Endothelial cell of umbilical vein (primary cell): ENCODE measurements around the gene WNT11. TPM values are rescaled to one million over a fixed set of nuclear protein-coding genes. Genes with fewer than 3 reads are reported as not detected.

Experiments
- BruUV-seq: library from RNA; stranded (reverse); fragments of 400-500 nt; replicated peaks from 2 replicates; lab custom pipeline; 2021; lab: Mats Ljungman, UMichigan
- CTCF ChIA-PET: fragments of 300-600, 350-600 bp; sonication (Branson Sonifier 250); formaldehyde crosslinking; loops from one replicate; lab custom pipeline; 2021; ENCODE audit warnings: antibody characterized with exemption, inconsistent platforms; lab: Charles Lee
- POLR2A ChIA-PET: fragments of 300-600, 350-600 bp; sonication (Branson Sonifier 250); formaldehyde crosslinking; loops from one replicate; lab custom pipeline; 2021; ENCODE audit warnings: antibody characterized with exemption, inconsistent platforms; lab: Charles Lee
- DNase-seq: peaks from one replicate; pipeline ENCODE4 v3.0.0-alpha.2; 2011; ENCODE audit warnings: low read depth, low spot score
- FAIRE-seq: peaks from 2 replicates; lab custom pipeline; 2011; peaks lifted over from hg19 to GRCh38; lab: Jason Lieb, UNC
- H2AFZ ChIP-seq: 2 replicates; pipeline ENCODE4 v1.6.0; 2012; ENCODE audit warnings: low read depth, low read length, control low read depth, inconsistent platforms
- H3K27ac ChIP-seq: 2 replicates; pipeline ENCODE4 v1.5.1; 2011; ENCODE audit warnings: low read depth, mild to moderate bottlenecking, control low read depth, low read length, moderate library complexity; ENCODE audit not compliant: insufficient read depth
- H3K27me3 ChIP-seq, 2 experiments: 2 replicates each; pipeline versions ENCODE4 v1.6.0 to v1.6.1; 2011; ENCODE audit warnings: low read length in 2 of 2, mixed read lengths in 1 of 2; ENCODE audit not compliant: control insufficient read depth in 2 of 2, insufficient read depth in 2 of 2
- H3K36me3 ChIP-seq, 2 experiments: 2 replicates in 1 of 2; 3 replicates in 1 of 2; pipeline ENCODE4 v1.5.1; 2011; ENCODE audit warnings: low read length in 2 of 2, mild to moderate bottlenecking in 1 of 2, moderate library complexity in 1 of 2; ENCODE audit not compliant: control insufficient read depth in 2 of 2, insufficient read depth in 2 of 2; ENCODE audit errors: extremely low read depth in 1 of 2
- H3K4me1 ChIP-seq: 3 replicates; pipeline ENCODE4 v1.5.1; 2011; ENCODE audit warnings: mild to moderate bottlenecking, low read length; ENCODE audit not compliant: control insufficient read depth, insufficient read depth; ENCODE audit errors: extremely low read depth
- H3K4me2 ChIP-seq: 2 replicates; pipeline ENCODE4 v1.6.1; 2011; ENCODE audit warnings: low read length, control low read depth, mixed read lengths; ENCODE audit not compliant: insufficient read depth
- H3K4me3 ChIP-seq, 3 experiments: fragments of 200-600 bp in 1 of 3; sonication (generic), shearing (Covaris generic) in 1 of 3; replicated peaks in 1 of 3; 2 replicates each; pipeline ENCODE4 v1.5.1; 2011 to 2016; ENCODE audit warnings: control low read depth in 3 of 3, low read length in 3 of 3, mild to moderate bottlenecking in 2 of 3, inconsistent platforms in 1 of 3, low read depth in 1 of 3, moderate library complexity in 1 of 3; ENCODE audit not compliant: insufficient read depth in 1 of 3
- H3K79me2 ChIP-seq: 2 replicates; pipeline ENCODE4 v1.6.0; 2012; ENCODE audit warnings: low read length, inconsistent platforms; ENCODE audit not compliant: control insufficient read depth, insufficient read depth
- H3K9ac ChIP-seq: replicated peaks from 2 replicates; pipeline ENCODE3; 2011; ENCODE audit warnings: low read length, control low read depth; ENCODE audit not compliant: insufficient read depth; ENCODE audit errors: extremely low read depth
- H3K9me1 ChIP-seq: replicated peaks from 3 replicates; pipeline ENCODE4 v1.6.0; 2011; ENCODE audit warnings: mild to moderate bottlenecking, low read length; ENCODE audit not compliant: control insufficient read depth, insufficient read depth; ENCODE audit errors: extremely low read depth
- H3K9me3 ChIP-seq: replicated peaks from 2 replicates; pipeline ENCODE4 v1.5.1; 2012; ENCODE audit warnings: low read length, inconsistent platforms; ENCODE audit not compliant: control insufficient read depth, insufficient read depth
- H4K20me1 ChIP-seq: replicated peaks from 2 replicates; pipeline ENCODE3; 2011; ENCODE audit warnings: mild to moderate bottlenecking, low read length; ENCODE audit not compliant: control insufficient read depth, insufficient read depth; ENCODE audit errors: extremely low read depth
- CTCF ChIP-seq, 2 donors: IDR thresholded peaks; 1 replicate in 1 of 2; 2 replicates in 1 of 2; pipeline ENCODE4 v1.5.1; 2011; ENCODE audit warnings: low read length in 2 of 2, mild to moderate bottlenecking in 2 of 2, moderate library complexity in 2 of 2, control low read depth in 1 of 2, inconsistent platforms in 1 of 2, low read depth in 1 of 2; ENCODE audit not compliant: insufficient read depth in 1 of 2; ENCODE audit errors: extremely low read depth in 1 of 2
- EZH2 ChIP-seq: IDR thresholded peaks from 2 replicates; pipeline ENCODE4 v1.6.1; 2012; ENCODE audit warnings: borderline replicate concordance, low read depth, mild to moderate bottlenecking, moderate library complexity, low read length, inconsistent platforms; ENCODE audit not compliant: severe bottlenecking
- FOS ChIP-seq: IDR thresholded peaks from 2 replicates; pipeline ENCODE4 v1.6.1; 2011; ENCODE audit warnings: mild to moderate bottlenecking, low read length, moderate library complexity, borderline replicate concordance; ENCODE audit not compliant: insufficient read depth
- GATA2 ChIP-seq: IDR thresholded peaks from 2 replicates; pipeline ENCODE4 v1.7.0; 2011; ENCODE audit warnings: low read depth, mild to moderate bottlenecking, moderate library complexity, mixed read lengths, low read length; ENCODE audit not compliant: insufficient read length, insufficient read depth
- JUN ChIP-seq: IDR thresholded peaks from 2 replicates; pipeline ENCODE4 v1.6.1; 2011; ENCODE audit warnings: borderline replicate concordance, low read depth; ENCODE audit not compliant: insufficient read length, insufficient read depth
- MAX ChIP-seq: IDR thresholded peaks from 2 replicates; pipeline ENCODE4 v1.6.1; 2011; ENCODE audit not compliant: insufficient read depth, insufficient read length
- MYC ChIP-seq: IDR thresholded peaks from one replicate; pipeline ENCODE4 v1.6.1; 2011; ENCODE audit warnings: mild to moderate bottlenecking, low read depth, low read length
- POLR2A ChIP-seq: IDR thresholded peaks from 2 replicates; pipeline ENCODE4 v1.6.1; 2012; ENCODE audit warnings: low read depth, mild to moderate bottlenecking, control low read depth, low read length
- POLR2AphosphoS5 ChIP-seq: IDR thresholded peaks from 2 replicates; pipeline ENCODE4 v1.6.1; 2012; ENCODE audit warnings: low read depth, mild to moderate bottlenecking, control low read depth, low read length, moderate library complexity; ENCODE audit not compliant: insufficient read depth
- dilution Hi-C: fragments of 300-500 bp; cut with MboI; formaldehyde crosslinking; loops from one replicate; pipeline ENCODE4 v1.15.0; 2019; ENCODE audit warnings: low sequenced_read_pairs; ENCODE audit not compliant: extremely low pct_ligation_motif_present
- intact Hi-C: fragments of 100-400 bp; cut with micrococcal nuclease; formaldehyde crosslinking; loops from one replicate; pipeline ENCODE4 v1.10.0; 2022
- polyA plus RNA-seq, 4 experiments: library from polyadenylated mRNA; depleted of rRNA in 3 of 4; stranded (reverse) in 3 of 4; unstranded in 1 of 4; fragments of >200 nt; gene quantifications; 2 replicates each; pipeline versions ENCODE4 v1.2.1 to v1.2.3, GENCODE V29; 2011 to 2012; ENCODE audit warnings: missing spikeins in 1 of 4
- total RNA-seq: library from RNA; stranded (reverse); gene quantifications from 2 replicates; pipeline ENCODE4 v1.2.3, GENCODE V29; 2021

The WNT11 gene
- total and polyA plus RNA-seq, 2 donors (not counting 3 experiments of a cell fraction or from before 2014, with no cell fraction given): not detected

GRCh38 chr11:76147106-76147740 is 59.1 kb downstream of the WNT11 start:
- intact Hi-C loops: no loop called here
- BruUV-seq: no TSS peak
- Histone ChIP-seq H3K27me3 (no peaks in the 10 kb centered on the region), H3K27ac (no peak overlapping the region), H2AFZ (no peak overlapping the region), H3K4me3 (no peak overlapping the region), H3K9me1 (no peaks in the 10 kb centered on the region), H4K20me1 (no peaks in the 10 kb centered on the region), H3K9ac (no peak overlapping the region), H3K36me3 (peaks cover 3 to 13% of the 10 kb centered on the region in 2 experiments), H3K4me2 (no peak overlapping the region), H3K4me1 (no peaks in the 10 kb centered on the region), H3K79me2 (no peaks in the 10 kb centered on the region), H3K9me3 (no peaks in the 10 kb centered on the region)
- TF ChIP-seq POLR2A: no peak
- TF ChIP-seq FOS: no peak
- no peak for TF ChIP-seq POLR2AphosphoS5
- TF ChIP-seq CTCF (IDR thresholded peaks at IDR 0.05; ENCODE audit: extremely low read depth in 1 of 2, insufficient read depth in 1 of 2, low read depth in 1 of 2, low read length in 2 of 2): no peak
- TF ChIP-seq JUN: no peak
- no peak for TF ChIP-seq EZH2
- no peak for TF ChIP-seq MAX
- no peak for TF ChIP-seq MYC
- no peak for TF ChIP-seq GATA2
- FAIRE-seq: no peak
- no peak for DNase-seq
- POLR2A ChIA-PET: no interaction called here
- dilution Hi-C loops: no loop called here
- CTCF ChIA-PET: interaction anchor here (0.7 to 2.5 kb wide), 9 partner anchors 11 to 441 kb away, joined by 3 to 28 read pairs (median 4); no protein-coding TSS in a partner anchor
